ENCODE results near the gene PTGER2. TPM values are rescaled to one million over a fixed set of nuclear protein-coding genes. Genes with fewer than 3 reads are reported as not detected.

Gene PTGER2
- total RNA-seq, 3 donors from 2014 or later (not counting 1 experiment from before 2014, with no cell fraction given), result 55.3 to 67.9 (median 60.6) TPM

DNA sequence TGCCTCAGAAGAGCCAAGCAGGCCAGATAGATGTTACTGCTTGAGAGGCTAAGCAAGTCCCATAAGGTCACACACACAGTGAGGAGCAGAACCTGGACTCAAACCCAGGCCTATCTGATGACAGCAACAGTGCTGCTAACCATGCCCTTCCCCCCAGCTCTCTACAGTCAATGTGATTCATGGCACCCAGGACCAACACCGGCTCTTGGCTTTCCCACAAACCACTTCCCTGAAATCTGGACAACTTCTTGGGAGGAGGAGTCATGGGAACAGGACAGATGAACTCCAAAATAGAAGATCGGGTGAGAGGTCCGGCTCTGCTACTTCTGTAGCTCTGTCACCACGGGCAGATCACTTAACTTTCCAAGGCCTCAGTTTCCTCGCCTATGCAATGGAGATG, 47.3 kb upstream of the PTGER2 start:
- Histone ChIP-seq H3K4me1 (ENCODE audit: control insufficient read depth, insufficient read depth, low read length) (peaks cover 35% of the 10 kb centered on the region), H3K27me3 (ENCODE audit: control insufficient read depth, insufficient read depth, low read length) (no peaks in the 10 kb centered on the region), H3K36me3 (ENCODE audit: control insufficient read depth, insufficient read depth, low read length) (peaks cover 11% of the 10 kb centered on the region), H3K27ac (ENCODE audit: low read length) (peak overlapping the region; percentile 75), H3K9me3 (ENCODE audit: control insufficient read depth, insufficient read depth, low read length) (no peaks in the 10 kb centered on the region), H3K4me3 (ENCODE audit: low read length) (peak overlapping the region; percentile 89)
- no peak for ATAC-seq
- TF ChIP-seq, protein P1, sequence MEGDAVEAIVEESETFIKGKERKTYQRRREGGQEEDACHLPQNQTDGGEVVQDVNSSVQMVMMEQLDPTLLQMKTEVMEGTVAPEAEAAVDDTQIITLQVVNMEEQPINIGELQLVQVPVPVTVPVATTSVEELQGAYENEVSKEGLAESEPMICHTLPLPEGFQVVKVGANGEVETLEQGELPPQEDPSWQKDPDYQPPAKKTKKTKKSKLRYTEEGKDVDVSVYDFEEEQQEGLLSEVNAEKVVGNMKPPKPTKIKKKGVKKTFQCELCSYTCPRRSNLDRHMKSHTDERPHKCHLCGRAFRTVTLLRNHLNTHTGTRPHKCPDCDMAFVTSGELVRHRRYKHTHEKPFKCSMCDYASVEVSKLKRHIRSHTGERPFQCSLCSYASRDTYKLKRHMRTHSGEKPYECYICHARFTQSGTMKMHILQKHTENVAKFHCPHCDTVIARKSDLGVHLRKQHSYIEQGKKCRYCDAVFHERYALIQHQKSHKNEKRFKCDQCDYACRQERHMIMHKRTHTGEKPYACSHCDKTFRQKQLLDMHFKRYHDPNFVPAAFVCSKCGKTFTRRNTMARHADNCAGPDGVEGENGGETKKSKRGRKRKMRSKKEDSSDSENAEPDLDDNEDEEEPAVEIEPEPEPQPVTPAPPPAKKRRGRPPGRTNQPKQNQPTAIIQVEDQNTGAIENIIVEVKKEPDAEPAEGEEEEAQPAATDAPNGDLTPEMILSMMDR (IDR thresholded peaks at IDR 0.05), result no peak
- WGBS (ENCODE audit: insufficient coverage), result 62% methylated on average over 4 of the region's 5 CpGs
- no peaks in the 10 kb centered on the region for H3K27me3 Mint-ChIP-seq (ENCODE audit: low read depth in 2 of 2)
- DNase-seq, result no peak
- no peaks in the 10 kb centered on the region for H3K9me3 Mint-ChIP-seq
- intact Hi-C loops (cut with micrococcal nuclease), result loop anchor here (1.0 to 5.0 kb wide), 4 partner anchors 18 to 198 kb away; partner anchors contain the start of gene NID2
- peak overlapping the region; percentile 95 to 100 for H3K27ac Mint-ChIP-seq
- peak overlapping the region; percentile 99 for H3K4me3 Mint-ChIP-seq
- peaks cover 23% of the 10 kb centered on the region for H3K36me3 Mint-ChIP-seq
- peaks cover 60 to 75% of the 10 kb centered on the region in 2 donors for H3K4me1 Mint-ChIP-seq

DNA sequence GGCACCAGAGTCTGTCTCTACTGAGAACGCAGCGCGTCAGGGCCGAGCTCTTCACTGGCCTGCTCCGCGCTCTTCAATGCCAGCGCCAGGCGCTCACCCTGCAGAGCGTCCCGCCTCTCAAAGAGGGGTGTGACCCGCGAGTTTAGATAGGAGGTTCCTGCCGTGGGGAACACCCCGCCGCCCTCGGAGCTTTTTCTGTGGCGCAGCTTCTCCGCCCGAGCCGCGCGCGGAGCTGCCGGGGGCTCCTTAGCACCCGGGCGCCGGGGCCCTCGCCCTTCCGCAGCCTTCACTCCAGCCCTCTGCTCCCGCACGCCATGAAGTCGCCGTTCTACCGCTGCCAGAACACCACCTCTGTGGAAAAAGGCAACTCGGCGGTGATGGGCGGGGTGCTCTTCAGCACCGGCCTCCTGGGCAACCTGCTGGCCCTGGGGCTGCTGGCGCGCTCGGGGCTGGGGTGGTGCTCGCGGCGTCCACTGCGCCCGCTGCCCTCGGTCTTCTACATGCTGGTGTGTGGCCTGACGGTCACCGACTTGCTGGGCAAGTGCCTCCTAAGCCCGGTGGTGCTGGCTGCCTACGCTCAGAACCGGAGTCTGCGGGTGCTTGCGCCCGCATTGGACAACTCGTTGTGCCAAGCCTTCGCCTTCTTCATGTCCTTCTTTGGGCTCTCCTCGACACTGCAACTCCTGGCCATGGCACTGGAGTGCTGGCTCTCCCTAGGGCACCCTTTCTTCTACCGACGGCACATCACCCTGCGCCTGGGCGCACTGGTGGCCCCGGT, 46.4 kb upstream of the PTGER2 start, which contains the start of gene PTGDR:
PTGDR (plus strand) TSS at position 198 of the 778 bp plus-strand sequence; CDS start at position 315, 117 bp downstream.
- 2% methylated on average over 63 of the region's 63 CpGs for WGBS (ENCODE audit: insufficient coverage)
- peak within 1 kb of the TSS; percentile 75 for H3K27ac ChIP-seq (ENCODE audit: low read length)
- TF ChIP-seq, protein P1 (IDR thresholded peaks at IDR 0.05), result no peak
- peak within 1 kb of the TSS; percentile 95 to 100 for H3K27ac Mint-ChIP-seq
- peaks cover 11% of the 10 kb centered on the region for H3K36me3 ChIP-seq (ENCODE audit: control insufficient read depth, insufficient read depth, low read length)
- H3K4me1 ChIP-seq (ENCODE audit: control insufficient read depth, insufficient read depth, low read length), result peaks cover 43% of the 10 kb centered on the region
- H3K36me3 Mint-ChIP-seq, result peaks cover 24% of the 10 kb centered on the region
- H3K4me3 ChIP-seq (ENCODE audit: low read length), result peak within 1 kb of the TSS; percentile 89
- DNase-seq, result peak; percentile 68 to 71
- no peaks in the 10 kb centered on the region for H3K27me3 Mint-ChIP-seq (ENCODE audit: low read depth in 2 of 2)
- intact Hi-C loops (cut with micrococcal nuclease), result loop anchor here (1.0 to 5.0 kb wide), 5 partner anchors 19 to 277 kb away; partner anchors contain the start of gene NID2
- H3K4me1 Mint-ChIP-seq, result peaks cover 63 to 79% of the 10 kb centered on the region in 2 donors
- peak within 1 kb of the TSS; percentile 99 for H3K4me3 Mint-ChIP-seq
- no peaks in the 10 kb centered on the region for H3K9me3 ChIP-seq (ENCODE audit: control insufficient read depth, insufficient read depth, low read length)
- no peaks in the 10 kb centered on the region for H3K27me3 ChIP-seq (ENCODE audit: control insufficient read depth, insufficient read depth, low read length)
- peak; percentile 73 to 83 (median 75) for ATAC-seq
- H3K9me3 Mint-ChIP-seq, result no peaks in the 10 kb centered on the region

DNA sequence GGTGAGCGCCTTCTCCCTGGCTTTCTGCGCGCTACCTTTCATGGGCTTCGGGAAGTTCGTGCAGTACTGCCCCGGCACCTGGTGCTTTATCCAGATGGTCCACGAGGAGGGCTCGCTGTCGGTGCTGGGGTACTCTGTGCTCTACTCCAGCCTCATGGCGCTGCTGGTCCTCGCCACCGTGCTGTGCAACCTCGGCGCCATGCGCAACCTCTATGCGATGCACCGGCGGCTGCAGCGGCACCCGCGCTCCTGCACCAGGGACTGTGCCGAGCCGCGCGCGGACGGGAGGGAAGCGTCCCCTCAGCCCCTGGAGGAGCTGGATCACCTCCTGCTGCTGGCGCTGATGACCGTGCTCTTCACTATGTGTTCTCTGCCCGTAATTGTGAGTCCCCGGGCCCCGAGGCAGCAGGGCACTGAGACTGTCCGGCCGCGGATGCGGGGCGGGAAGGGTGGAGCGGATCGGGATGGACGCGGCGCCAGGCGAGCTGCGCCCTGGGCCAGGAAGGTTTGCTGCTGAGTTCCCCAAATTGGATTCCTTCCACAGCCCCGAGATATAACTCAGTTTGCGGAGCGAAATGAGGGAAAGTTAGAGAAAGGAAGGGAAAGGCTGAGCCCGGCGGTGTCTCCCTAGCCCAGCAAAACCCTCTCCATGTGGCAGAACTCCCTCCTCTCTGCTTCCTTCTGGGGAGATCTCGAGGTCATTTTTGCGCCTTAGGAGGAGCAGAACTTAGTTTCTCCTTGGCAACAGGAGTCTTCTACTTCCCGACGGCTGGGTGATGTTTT, 45.6 kb upstream of the PTGER2 start:
- H3K4me3 Mint-ChIP-seq, result peak overlapping the region; percentile 99
- Histone ChIP-seq H3K27ac (ENCODE audit: low read length) (peak overlapping the region; percentile 75), H3K4me1 (ENCODE audit: control insufficient read depth, insufficient read depth, low read length) (peaks cover 46% of the 10 kb centered on the region), H3K36me3 (ENCODE audit: control insufficient read depth, insufficient read depth, low read length) (peaks cover 14% of the 10 kb centered on the region), H3K27me3 (ENCODE audit: control insufficient read depth, insufficient read depth, low read length) (no peaks in the 10 kb centered on the region), H3K4me3 (ENCODE audit: low read length) (peak overlapping the region; percentile 89), H3K9me3 (ENCODE audit: control insufficient read depth, insufficient read depth, low read length) (no peaks in the 10 kb centered on the region)
- H3K9me3 Mint-ChIP-seq, result no peaks in the 10 kb centered on the region
- H3K27ac Mint-ChIP-seq, result peak overlapping the region; percentile 95 to 100
- WGBS (ENCODE audit: insufficient coverage), result under 1% methylated on average over 54 of the region's 54 CpGs
- H3K4me1 Mint-ChIP-seq, result peaks cover 64 to 79% of the 10 kb centered on the region in 2 donors
- H3K27me3 Mint-ChIP-seq (ENCODE audit: low read depth in 2 of 2), result no peaks in the 10 kb centered on the region
- DNase-seq (peak; percentile 39 to 53), ATAC-seq (peak in 2 of 3 donors; percentile 34 to 48)
- H3K36me3 Mint-ChIP-seq, result peaks cover 24% of the 10 kb centered on the region
- TF ChIP-seq, protein P1 (IDR thresholded peaks at IDR 0.05), result no peak
- intact Hi-C loops (cut with micrococcal nuclease), result loop anchor here (2.0 to 5.0 kb wide), 2 partner anchors 59 to 278 kb away; no protein-coding TSS in a partner anchor

All from natural killer cell (primary cell).